ENCODE data around the gene CPNE1.

The CPNE1 gene

DNA sequence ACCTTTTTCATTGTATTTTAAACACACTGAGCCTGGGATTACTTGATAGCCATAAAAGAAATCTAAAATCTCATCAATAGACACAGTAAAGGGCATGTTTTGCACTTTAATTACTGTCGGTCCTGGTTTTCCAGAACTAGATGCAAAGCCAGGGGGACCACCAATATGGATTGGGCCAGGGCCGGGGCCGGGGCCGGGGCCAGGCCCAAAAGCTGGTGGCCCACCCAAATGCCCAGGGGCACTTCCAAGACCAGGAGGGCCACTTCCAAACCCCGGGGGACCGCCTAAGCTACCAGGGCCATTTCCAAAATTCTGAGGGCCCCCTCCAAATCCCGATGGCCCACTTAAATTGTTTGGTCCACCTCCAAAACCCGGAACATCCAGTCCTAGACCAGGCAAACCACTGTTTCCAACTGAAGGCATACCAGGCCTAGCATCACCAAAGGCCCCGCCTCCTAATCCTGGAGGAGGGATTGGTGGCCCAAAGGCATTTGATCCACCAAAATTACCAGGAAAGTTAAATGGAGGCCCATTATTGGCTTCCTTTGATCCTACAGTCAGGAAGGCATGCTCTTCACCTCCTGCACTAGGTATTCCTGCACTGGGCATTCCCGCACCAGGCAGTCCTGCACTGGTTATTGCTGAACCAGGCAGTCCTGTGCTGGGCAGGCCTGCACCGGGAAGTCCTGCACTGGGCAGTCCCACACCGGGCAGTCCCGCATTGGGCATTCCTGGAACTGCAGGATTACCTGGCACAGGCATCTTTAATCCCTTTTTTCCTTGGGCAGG lies 11.9 kb downstream of the CPNE1 start:
- DNase-seq, result no peak

DNA sequence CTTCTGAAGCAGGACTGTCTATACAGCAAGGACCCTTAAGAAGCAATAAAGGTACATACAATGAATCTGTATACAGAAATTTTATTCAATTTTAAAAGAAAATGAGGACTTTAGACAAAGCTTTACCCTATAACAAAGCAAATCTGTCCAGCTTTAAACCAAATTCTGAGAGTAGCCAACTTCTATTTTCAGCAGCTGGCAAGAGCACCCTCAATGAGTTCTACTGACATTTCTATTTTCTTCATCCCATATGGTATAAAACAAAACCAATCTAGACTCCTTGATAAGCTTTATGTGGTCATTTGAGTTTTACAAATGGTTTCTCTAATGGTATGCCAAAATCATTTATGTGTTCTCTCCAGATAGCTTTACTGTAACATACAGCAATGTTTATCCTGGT lies 12.7 kb downstream of the CPNE1 start:
- no peak for DNase-seq

DNA sequence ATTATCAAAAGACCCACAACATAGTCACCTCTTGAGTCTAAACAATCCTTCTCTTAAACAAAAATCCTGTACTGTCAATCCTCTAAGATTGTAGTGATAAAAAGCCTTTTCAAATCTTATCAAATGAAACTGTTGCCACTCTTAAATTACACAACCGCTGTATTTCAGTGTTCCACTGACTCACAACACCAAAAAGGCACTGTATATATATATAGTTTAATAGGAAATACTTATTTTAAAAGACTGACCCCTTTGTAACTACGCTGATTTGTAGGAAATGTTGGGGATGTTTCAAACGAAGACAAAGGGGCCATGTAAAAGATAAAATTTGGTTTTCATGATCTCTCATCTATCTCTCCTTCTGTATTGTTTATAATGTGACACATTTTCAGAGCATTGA lies 14.1 kb downstream of the CPNE1 start:
- DNase-seq, result no peak

DNA sequence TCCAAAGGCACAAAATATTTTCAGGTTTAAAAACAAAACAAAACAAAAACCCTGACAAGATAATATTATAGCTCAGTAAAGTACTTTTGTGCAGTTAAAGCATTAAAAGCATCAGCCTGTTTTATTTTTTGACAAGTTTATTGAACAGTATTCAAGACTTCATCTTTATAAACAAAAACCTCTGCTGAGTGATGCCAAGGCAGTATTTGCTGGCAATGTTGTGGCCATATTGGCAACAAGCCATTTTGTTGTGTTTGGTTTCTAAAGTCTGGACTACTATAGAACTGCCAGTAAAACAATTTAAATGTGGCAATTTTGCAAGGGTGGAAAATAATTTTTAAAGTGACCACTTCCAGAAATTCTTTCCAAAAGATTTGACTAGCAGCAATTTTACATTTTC lies 15.9 kb downstream of the CPNE1 start:
- no peak for DNase-seq

DNA sequence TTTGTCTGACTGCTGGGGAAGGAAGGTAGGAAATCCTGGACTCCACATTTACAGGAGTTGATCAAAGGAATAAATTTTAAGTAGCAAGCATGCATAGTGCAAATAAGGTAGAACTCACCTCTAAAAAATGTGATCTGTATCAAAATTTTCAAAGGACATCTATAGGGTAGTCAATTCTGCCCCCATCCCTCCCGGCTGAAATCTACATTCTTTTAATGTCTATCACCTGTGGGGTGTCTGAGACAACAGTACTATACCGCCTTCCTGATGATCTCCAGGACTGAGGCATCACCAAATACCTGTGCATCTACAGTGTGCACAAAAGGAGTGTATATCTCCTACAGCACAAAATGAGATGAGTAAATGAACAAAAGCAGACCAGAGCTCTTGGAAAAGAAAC lies 19.9 kb downstream of the CPNE1 start:
- no peak for DNase-seq

DNA sequence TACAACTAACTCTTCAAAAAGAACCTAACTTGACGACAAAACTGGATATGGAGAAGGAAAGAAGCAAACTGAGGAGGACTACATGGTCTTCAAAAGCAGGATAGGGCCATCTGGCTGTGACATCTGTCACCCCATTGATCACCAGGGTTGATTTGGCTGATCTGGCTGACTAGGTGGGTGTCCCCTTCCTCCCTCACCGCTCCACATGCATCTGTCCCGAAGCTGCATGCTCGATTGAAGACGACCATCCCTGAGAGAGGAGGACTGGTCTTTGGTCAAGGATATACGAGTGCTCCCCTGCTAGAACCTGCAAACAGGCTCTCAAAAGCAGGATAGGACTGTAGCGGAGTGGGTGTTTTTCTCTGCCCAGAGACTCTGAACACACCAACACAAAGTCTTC lies 21.7 kb downstream of the CPNE1 start:
- no peak for DNase-seq

DNA sequence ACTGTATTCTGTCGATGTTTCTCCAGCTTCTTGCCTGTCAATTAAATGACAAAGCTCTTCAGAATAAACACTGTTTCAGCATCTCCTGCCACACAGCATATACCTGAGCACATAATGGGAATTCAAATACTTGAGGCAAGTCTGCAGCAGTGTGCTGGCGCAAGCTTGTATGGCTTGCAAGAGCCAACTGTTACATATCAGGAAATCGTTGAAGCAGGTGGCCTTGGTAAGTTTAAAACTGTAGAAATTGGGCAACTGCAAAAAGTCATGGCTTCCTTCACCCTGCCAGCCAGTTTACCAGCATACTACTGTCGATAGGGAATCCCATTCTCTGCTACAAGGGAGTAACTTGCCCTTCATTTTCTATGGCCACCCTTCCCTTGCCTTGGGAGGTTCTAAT lies 23.0 kb downstream of the CPNE1 start:
- no peak for DNase-seq

DNA sequence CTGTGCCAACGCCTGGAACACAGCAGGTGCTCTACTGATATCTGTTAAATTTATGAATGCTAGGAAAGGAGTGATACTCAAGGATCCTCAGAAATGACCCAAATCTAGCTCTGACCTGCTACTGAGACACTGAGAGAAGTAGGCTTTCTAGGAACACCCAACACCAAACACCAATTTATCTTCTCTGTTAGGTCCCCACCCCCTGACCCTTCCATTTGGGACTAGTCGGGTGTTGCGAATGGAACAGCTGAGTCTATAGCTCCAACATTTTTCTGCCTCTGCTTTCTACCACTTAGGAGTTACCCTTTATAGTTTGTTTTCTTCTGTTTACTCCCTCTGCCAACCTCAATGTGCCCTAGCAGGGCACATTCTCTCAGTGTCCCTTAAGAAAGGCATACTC lies 24.0 kb downstream of the CPNE1 start:
- no peak for DNase-seq

DNA sequence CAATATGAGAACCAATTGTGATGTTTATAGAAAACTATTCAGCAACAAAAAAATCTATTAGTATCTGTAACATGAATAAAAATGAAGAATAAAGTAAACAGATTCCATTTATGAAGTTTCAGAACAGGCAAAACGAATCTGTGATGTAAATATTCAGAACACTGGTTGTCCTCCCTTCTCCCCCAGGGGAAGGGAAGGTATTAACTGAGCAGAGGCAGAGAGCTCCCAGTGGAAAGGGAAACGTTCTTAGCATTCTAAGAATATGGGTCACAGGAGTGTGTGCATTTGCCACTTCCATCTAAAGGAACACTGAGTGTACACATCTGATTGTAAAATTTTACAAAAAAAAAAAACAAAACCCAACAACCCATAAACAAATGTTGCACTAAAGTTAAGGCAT lies 25.9 kb downstream of the CPNE1 start:
- DNase-seq, result no peak

DNA sequence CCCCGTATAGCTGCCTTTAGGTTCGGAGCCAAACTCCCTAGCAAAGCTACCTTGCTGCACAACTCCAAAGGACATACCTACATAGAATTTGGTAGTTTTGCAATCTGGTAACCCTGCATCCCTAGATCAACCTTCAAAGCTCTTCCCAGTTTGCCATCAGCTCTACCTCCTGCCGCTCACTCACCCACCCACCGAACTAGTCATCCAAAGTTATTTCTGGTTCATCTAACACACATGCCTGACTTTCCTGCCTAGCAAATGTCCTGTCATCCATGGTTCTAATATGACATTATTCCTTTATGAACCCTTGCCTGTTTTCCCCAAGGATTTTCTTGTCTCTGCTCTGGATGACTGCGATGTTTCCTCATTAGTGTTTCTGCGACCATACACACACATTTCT lies 27.4 kb downstream of the CPNE1 start:
- DNase-seq, result no peak

DNA sequence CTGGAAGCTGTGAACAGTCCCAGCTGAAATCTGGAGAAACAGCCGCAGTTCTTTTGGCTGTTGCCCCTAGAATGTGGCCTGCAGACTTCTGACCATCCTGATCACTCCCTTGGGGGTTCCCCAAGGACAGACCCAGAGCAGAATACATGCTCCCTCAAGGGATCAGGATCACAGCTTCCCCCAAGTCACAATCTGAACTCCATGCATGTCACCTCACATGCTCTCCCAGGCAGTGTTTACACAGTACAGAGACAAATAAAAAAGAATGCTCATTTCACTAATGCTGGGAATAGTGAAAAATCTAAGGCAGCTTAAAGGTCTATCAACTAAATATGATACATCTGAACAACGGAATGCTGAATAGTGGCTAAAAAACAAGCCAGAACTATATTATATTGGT lies 28.6 kb downstream of the CPNE1 start:
- DNase-seq, result no peak

DNA sequence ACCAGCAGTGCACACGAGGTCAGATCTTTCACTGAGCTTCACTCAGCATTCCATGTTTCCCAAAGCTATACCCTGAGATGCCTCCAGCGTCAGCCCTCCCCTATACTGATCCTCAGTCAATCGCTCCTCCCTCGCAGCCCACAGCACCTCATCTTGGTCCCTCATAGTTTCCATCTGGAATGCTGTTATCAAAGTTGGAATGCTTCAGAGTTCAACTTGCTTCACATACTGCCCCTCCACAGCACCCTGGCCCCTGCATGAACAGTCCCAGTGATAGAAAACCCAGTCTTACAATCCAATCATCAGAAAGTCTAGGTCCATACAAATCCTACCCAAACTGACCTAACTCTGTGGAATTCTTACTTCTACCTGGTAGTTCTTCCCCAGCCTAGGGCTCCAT lies 29.0 kb downstream of the CPNE1 start:
- DNase-seq, result no peak

DNA sequence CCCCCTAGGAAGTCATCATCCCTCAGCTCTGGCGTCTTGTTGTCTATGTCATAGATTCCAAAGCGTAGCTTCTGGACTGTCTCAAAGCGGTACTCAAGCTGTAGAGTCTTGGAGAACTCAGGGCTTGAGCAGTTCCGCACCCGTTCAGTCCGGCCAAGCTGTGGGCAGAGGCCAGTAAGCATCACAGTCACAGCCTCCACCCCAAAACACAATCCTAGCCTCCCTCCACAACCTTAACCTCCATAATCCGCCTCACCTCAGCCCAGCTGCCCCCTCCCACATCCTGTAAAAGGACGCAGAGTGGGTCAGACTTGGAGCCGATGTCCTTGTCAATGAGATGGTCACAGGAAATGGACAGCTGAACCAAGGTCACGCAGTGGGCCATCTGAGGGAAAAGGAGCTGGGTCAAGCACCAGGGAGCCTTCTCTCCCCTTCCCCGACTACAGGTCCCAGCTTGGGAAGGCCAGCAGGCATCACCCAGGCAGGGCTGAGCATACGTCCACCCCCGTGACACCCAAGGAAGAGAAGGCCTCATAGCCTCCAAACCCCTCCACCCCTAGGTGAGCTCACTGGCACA lies 32.1 kb downstream of the CPNE1 start:
- DNase-seq, result no peak

DNA sequence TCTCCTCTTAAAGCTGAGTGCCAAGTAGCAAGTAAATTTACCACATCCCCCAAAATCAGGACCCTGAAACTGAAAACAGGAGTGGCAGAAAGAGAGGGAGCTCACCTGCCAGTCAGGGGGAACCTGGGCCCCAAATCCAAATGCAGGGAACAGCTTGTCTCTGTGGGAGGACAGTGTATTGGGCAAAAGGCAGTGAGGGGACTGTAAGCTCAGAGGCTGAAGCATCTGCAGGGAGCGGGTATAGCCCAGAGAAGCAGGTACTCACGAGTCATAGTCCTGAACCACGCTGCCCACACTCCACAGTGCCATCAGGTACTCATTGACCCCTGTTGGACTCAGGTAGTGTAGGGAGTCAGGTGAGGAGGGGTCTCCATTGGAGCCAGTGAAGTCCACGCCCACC lies 34.1 kb downstream of the CPNE1 start:
- DNase-seq, result no peak

DNA sequence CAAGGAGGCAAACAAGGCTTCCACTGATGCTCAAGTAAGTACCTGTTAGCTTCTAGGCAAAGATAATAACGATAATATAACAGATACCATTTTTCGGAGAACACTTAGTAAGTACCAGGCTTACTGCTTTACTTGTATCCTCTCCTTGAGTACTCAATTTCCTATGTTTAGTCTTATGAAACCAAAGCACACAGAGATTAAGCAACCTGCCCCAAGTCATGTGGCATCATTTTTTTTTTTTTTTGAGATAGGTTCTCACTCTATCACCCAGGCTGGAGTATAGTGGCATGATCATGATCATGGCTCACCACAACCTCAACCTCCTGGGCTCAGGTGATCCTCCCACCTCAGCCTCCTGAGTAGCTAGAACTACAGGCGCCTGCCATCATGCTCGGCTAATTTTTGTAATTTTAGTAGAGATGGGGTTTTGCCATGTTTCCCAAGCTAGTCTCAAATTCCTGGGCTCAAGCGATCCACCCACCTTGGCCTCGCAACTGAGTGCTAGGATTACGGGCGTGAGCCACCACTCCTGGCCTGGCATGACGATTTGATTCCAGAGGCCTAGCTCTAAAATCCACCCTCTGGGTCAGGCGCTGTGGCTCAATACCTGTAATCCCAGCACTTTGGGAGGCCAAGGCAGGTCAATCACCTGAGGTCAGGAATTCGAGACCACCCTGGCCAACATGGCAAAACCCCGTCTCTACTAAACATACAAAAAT lies 35.1 kb downstream of the CPNE1 start:
- no peak for DNase-seq

DNA sequence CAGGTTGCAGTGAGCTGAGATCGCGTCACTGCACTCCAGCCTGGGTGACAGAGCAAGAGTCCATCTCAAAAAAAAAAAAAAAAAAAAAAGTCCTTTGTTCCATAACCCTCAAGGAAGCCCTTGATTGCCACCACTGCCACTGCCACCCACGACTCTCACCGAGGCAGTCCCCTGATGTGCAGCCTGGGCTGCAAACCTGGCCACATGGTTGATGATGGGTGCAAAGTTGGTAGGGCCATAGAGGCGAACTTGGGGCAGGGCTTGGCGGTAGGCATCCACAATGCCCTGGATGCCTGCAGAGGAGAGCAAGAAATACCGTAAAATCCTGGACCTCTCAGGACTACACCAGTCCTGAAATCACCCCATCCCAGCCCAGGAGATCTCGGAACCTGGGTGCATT lies 37.6 kb downstream of the CPNE1 start:
- no peak for DNase-seq

DNA sequence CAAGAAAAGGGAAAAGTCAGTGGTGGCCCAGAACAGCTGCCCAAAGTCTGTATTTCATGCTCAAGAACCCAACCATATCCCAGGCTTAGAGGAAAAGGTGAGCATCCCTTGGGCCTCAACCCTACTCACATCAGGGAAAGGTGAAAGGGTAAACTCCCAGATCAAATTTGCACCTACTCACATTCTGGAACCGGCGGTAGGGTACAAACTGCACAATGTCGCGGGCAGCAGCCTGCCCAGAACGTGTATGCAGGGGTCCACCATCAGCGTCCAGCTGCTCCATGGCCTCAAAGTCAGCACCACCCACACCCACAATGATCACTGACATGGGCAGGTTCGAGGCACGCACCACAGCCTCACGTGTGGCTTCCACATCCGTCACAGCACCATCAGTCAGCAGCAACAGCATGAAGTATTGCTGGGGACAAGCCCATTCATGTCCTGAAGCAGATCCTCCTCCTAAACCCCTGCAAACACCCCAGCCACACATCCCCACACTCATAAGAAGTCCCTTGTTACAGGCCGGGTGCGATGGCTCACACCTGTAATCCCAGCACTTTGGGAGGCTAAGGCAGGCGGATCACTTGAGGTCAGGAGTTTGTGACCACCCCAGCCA lies 38.2 kb downstream of the CPNE1 start:
- no peak for DNase-seq

DNA sequence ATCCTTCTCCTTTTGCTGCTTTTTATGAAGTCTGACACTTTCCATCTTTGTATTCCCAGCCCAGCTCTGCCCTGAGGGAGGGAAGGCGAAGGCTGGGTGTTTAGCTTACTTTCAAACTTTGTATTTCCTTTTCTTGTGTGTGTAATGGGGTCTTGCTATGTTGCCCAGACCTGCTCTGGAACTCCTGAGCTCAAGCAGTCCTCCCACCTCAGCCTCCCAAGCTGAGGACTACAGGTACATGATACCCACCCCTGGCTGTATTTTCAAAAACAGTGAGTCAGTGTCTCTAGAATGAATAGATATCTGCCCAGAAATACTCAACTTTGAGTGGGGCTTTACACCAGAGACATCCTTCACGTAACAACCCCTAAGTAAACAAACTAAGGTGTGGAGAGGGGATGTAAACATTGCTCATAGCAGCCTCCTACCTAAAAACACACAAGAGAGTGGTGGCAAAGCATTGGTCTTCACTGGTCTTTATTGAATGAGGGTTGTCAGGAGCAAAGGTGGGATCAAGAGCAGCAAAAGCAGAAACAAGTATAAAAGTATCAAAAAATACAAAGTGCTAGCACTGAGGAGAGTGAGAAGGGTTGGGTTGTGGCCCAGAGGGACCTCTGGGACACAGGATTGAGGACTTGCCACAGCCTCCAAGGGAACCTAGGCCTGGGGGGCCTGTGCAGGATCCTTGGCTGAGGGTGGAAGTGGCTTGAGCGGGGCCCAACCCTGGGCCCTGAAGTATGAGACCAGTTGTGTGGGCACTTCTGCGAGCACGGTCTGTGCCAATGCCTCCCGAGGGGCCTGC lies 38.9 kb downstream of the CPNE1 start:
- no peak for DNase-seq

DNA sequence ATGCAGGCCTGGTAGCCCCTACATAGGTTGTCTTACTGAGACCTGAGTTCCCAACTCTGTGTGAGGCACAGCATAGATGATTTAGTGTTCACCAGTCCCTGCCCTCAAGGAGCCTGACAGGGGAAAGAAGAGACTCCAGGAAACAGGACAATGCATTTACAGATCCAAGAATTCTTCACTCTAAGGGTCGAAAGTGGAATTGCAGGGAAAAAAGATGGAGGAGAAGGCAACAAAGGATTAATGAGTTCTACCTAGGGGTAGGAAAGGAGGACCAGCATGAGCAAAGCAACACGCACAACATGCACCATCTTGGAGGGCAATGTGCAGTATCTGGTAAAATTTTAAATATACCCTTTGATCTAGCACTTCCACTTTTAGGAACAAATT lies 43.1 kb downstream of the CPNE1 start:
- DNase-seq, result no peak

DNA sequence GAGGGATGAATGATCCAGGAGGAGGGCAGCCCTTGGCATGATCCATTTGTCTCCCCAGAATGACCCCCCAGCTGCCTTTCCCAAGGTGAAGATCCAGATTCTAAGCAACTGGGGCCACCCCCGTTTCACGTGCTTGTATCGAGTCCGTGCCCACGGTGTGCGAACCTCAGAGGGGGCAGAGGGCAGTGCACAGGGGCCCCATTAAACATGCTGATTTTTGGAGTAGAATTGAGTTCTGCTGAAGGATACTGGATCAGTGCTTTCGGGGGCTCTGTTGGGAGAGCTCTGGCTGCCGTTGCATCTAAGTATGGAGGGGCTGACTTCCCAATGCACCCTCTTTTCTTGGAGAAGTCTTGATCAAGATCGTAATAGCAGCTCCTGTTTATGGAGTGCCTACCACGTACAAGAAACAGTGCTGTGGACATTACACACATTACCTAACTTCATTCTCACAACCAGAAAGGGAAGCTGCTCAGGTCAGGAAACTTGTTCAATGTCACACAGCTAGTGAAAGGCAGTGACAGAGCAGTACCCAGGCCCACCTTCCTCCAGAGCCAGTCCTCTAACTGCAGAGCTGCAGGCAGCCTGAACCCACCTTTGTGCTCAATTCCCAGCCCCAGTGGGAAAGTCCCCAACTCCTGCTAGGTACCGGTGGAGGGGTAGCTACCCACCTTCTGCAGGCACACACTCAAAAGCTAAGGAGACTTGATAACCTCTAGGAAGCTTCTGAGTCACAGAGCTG lies 43.7 kb downstream of the CPNE1 start:
- no peak for DNase-seq

DNA sequence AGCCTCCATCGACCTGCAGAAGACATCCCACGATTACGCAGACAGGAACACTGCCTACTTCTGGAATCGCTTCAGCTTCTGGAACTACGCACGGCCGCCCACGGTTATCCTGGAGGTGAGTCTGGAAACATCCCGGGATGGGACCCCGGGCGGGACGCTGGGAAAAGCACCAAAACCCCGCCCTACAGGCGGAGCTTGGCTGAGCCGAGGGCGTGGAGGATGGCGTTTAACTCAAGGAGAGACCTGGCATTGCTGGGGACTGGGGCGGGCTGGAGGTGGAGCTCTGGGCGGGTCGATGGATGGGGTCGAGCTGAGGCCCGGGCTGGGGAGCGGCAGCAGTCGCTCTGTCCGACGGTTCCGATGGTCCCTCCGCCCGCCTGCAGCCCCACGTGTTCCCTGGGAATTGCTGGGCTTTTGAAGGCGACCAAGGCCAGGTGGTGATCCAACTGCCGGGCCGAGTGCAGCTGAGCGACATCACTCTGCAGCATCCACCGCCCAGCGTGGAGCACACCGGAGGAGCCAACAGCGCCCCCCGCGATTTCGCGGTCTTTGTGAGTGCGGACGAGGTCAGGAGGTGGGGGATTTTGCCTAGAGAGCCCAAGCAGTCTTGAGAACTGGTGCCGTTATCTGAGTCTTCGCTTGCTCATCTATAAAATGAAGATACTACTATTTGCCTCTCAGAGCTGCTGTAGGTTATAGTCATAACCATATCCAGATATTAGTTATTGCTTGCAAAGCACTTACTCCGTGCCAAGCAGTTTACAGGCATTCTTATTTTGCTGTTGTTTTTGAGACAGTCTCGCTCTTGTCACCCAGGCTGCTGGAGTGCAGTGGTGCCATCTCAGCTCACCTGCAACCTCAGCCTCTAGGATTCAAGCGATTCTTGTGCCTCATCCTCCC lies 45.3 kb downstream of the CPNE1 start:
- peak; percentile 81 for DNase-seq

Measured in stimulated activated naive CD4-positive, alpha-beta T cell treated with Interleukin-2 at 50 U/mL for 16 hours (primary cell).